ENCODE data around the gene EYS.

Gene EYS

DNA sequence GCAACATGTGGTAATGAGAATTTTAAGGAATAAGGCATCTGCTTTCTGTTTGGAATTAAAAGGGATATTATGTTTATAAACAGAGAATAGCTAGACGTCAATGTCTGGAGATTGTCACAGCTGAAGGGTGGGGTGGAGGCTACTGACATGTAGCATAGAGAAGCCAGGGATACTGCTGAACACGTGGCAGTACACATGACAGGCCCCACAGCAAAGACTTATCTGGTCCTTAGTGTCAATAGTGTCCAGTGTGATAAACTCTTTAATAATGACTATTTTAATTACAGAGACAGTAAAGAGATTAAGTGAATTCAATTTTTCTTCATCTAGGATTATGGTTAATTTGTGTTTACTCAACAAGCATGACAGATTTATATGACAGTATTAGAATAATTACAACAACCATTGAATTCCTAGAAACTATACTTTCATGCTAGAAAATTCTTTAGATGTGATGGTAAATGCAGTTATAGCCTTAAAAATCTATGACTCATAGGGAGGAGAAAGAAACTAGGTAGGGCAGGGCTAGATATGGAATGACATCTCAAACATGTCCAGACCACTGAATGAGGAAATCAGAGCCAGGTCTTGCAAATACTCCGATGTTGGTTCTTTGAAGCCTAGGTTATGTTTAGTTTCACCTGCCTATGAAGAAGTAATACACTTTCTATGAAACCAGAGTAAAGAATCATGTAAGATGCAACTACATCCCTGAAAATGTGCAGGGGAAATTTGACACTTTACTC lies 1671.9 kb downstream of the EYS start:
- TF ChIP-seq FOXP2 (optimal IDR thresholded peaks at IDR 0.05; ENCODE audit: borderline replicate concordance, extremely low read depth, extremely low read length, insufficient read depth), result no peak
- no peak for TF ChIP-seq POLR2AphosphoS5 (IDR thresholded peaks at IDR 0.05; ENCODE audit: low read depth, low read length)
- no peak for TF ChIP-seq TAF1 (IDR thresholded peaks at IDR 0.05; ENCODE audit: borderline replicate concordance, insufficient read depth, low read length)
- no peak for TF ChIP-seq SIN3A (IDR thresholded peaks at IDR 0.05; ENCODE audit: borderline replicate concordance, insufficient read depth, low read length)
- TF ChIP-seq REST (IDR thresholded peaks at IDR 0.05; ENCODE audit: insufficient read depth in 1 of 2, low read depth in 2 of 2, low read length in 2 of 2), result no peak

GRCh38 chr6:64034291-64034690 lies 1672.7 kb downstream of the EYS start:
- no peak for TF ChIP-seq SIN3A (IDR thresholded peaks at IDR 0.05; ENCODE audit: borderline replicate concordance, insufficient read depth, low read length)
- no peak for TF ChIP-seq TAF1 (IDR thresholded peaks at IDR 0.05; ENCODE audit: borderline replicate concordance, insufficient read depth, low read length)
- TF ChIP-seq FOXP2 (optimal IDR thresholded peaks at IDR 0.05; ENCODE audit: borderline replicate concordance, extremely low read depth, extremely low read length, insufficient read depth), result no peak
- TF ChIP-seq POLR2AphosphoS5 (IDR thresholded peaks at IDR 0.05; ENCODE audit: low read depth, low read length), result no peak
- TF ChIP-seq REST (IDR thresholded peaks at IDR 0.05; ENCODE audit: insufficient read depth in 1 of 2, low read depth in 2 of 2, low read length in 2 of 2), result no peak

GRCh38 chr6:64023693-64024092 lies 1683.3 kb downstream of the EYS start:
- no peak for TF ChIP-seq FOXP2 (optimal IDR thresholded peaks at IDR 0.05; ENCODE audit: borderline replicate concordance, extremely low read depth, extremely low read length, insufficient read depth)
- TF ChIP-seq REST (IDR thresholded peaks at IDR 0.05; ENCODE audit: insufficient read depth in 1 of 2, low read depth in 2 of 2, low read length in 2 of 2), result no peak
- TF ChIP-seq POLR2AphosphoS5 (IDR thresholded peaks at IDR 0.05; ENCODE audit: low read depth, low read length), result no peak
- no peak for TF ChIP-seq TAF1 (IDR thresholded peaks at IDR 0.05; ENCODE audit: borderline replicate concordance, insufficient read depth, low read length)
- no peak for TF ChIP-seq SIN3A (IDR thresholded peaks at IDR 0.05; ENCODE audit: borderline replicate concordance, insufficient read depth, low read length)

- TF ChIP-seq SIN3A (IDR thresholded peaks at IDR 0.05; ENCODE audit: borderline replicate concordance, insufficient read depth, low read length), result no peak
- TF ChIP-seq FOXP2 (optimal IDR thresholded peaks at IDR 0.05; ENCODE audit: borderline replicate concordance, extremely low read depth, extremely low read length, insufficient read depth), result no peak
- no peak for TF ChIP-seq POLR2AphosphoS5 (IDR thresholded peaks at IDR 0.05; ENCODE audit: low read depth, low read length)
- no peak for TF ChIP-seq REST (IDR thresholded peaks at IDR 0.05; ENCODE audit: insufficient read depth in 1 of 2, low read depth in 2 of 2, low read length in 2 of 2)
- TF ChIP-seq TAF1 (IDR thresholded peaks at IDR 0.05; ENCODE audit: borderline replicate concordance, insufficient read depth, low read length), result no peak
Measured at GRCh38 chr6:64014595-64014994, 1692.4 kb downstream of the EYS start.
